HG03060 (cell line): ENCODE measurements around the gene XPNPEP2.

Experiments
- ATAC-seq: cut with Tn5 transposase; IDR thresholded peaks from one replicate; pipeline ENCODE4 v1.9.1; 2021; ENCODE audit warnings: low read depth, moderate number of reproducible peaks; ENCODE audit not compliant: unreplicated experiment

XPNPEP2 gene

DNA sequence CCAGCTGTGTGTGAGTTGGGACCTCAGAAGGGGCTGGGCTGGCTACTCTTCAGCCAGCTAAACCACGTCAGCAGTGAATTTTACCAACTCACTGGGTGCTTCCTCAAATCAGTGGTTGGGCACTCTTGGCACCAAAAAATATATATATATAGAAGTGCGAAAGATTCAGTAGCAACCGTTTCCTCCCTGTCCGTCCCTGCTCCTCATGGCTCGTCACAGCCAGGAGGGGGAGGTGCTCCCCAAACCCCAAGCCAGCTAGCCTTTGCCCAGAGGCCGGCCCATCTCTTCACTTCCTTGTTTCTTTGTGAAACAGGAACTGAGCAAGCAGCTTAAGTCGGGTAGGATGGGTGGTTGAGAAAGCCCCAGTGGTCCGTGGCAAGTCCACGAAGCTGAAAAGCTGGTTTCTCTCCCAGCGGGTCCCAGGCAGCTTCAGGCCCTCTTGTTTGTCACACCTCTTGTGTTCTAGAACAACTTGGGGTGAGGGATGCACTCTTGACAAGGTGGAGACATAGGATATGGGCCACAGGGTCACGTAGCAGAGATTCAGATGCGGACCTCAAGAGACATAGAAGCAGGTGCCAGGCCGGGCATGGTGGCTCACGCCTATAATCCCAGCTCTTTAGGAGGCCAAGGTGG is 34.1 kb downstream of the XPNPEP2 start:
- peak; percentile 56 for ATAC-seq

- ATAC-seq = no peak
Measured at GRCh38 chrX:129773649-129774458, 35.1 kb downstream of the XPNPEP2 start.

DNA sequence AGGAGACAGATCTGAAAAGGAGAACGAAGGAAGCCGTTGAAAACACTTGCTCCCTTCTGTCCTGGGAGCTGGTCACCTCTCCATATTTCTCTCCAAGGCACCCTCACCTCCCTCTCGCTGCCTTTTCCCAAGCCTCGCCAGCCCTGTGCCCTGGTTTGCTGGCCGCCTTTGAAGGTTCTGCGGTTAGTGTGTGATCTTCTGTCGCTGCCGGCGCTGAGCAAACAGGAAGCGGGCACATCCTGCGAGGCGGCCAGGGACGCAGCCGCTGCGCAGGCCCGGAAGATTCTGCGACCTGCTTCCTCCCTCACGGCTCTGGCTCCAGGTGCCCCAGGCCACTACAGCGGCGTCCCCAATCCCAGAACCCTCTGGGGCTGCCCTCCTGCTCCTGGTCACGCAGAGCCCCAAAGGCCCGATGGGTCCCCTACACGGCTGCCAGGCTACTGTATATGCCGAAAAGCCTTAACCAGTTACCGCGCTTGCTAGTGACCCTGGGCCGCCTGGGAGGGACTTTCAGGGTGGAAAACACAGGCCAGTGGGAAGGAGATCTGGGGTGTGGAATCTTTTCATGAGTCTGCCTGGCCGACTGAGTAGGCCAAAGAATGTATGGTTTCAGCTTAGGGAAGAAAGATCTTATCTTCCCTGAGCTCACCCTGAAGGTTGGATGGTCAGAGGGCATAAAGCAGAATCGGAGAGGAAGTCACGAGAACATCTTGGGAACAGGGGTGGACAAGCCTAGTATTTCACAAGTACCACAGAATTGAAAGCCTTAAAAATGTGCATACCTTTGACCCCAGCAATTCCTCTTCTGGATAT is 38.6 kb downstream of the XPNPEP2 start:
- ATAC-seq = peak; percentile 17

DNA sequence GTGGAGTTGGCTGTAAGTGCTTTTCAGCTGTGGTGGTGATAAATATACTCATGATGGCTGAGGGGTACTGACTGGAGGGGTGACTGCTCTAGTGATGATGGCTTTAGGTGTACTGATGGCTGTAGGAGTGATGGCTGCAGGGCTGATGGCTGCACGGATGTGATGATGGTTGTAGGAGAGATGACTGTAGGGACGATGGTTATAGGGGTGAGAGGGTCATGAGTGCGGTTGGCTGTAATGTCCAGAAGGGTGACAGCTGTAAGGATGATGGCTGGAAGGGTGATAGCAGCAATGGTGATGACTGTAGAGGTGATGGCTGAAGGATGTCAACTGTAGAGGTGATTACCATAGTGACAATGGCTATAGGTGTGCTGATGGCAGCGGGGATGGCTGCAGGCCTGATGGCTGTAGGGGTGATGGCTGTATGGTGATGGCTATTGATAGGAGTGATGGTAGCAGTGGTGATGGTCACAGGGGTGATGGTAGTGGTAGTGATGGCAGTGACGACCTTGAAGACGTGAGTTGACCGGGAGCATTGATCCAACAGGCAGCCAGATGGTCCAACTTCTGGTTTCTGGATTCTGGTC is 40.4 kb downstream of the XPNPEP2 start:
- no peak for ATAC-seq

DNA sequence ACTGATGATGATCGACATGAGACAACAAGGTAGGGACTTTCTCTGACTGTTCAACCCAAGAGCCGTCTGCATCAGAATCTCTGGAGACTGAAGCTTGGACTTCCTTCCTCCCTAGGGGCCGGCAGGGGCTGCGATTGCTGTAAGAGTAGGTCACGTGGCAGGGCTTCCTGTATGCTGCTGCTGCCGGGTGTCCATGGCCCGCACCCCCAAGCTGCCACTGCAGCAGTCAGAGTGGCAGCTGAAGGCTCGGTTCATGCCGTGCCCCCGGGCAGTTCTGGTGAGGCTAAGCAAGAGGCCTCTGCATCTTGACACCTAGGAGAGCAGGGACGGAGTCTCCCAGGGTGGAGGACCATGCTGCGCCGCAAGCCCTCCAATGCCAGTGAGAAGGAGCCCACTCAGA is 41.0 kb downstream of the XPNPEP2 start, which contains the start of gene SASH3:
SASH3 (plus strand) TSS at position 203 of the 400 bp plus-strand sequence; CDS start at position 352, 149 bp downstream.
- peak; percentile 31 for ATAC-seq

DNA sequence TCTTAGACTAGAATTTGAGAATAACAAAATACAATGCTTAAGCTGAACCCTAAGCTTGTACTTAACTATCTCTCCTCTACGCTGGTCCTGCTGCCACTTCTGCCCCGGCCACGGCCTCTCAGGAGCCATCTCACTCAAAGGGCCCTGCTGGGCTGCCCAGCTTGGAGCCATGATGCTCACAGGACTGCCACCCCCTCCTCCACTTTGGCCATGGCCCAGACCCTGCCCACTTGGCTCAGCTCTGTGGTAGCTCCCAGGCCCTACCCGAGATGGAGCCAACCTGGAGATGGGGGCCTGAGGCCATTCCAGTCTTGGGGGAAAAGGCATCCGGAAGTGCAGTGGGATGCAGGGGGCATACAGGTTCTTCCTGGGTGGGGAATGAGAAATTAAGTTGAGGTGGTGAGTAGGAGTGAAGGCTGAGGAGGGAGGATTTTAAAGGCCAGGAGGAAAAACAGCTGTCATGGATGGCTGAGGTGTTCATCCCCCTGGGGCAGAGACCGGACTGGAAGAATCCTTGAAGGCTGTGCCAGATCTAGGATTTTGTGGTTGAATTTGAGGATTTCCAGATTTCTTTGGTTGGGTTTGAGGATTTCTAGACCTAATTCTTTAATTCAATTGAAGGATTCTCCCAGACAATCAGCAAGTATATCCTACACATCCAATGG is 41.8 kb downstream of the XPNPEP2 start:
- no peak for ATAC-seq

- ATAC-seq = peak; percentile 55
Measured at GRCh38 chrX:129781134-129781672, 42.4 kb downstream of the XPNPEP2 start.

DNA sequence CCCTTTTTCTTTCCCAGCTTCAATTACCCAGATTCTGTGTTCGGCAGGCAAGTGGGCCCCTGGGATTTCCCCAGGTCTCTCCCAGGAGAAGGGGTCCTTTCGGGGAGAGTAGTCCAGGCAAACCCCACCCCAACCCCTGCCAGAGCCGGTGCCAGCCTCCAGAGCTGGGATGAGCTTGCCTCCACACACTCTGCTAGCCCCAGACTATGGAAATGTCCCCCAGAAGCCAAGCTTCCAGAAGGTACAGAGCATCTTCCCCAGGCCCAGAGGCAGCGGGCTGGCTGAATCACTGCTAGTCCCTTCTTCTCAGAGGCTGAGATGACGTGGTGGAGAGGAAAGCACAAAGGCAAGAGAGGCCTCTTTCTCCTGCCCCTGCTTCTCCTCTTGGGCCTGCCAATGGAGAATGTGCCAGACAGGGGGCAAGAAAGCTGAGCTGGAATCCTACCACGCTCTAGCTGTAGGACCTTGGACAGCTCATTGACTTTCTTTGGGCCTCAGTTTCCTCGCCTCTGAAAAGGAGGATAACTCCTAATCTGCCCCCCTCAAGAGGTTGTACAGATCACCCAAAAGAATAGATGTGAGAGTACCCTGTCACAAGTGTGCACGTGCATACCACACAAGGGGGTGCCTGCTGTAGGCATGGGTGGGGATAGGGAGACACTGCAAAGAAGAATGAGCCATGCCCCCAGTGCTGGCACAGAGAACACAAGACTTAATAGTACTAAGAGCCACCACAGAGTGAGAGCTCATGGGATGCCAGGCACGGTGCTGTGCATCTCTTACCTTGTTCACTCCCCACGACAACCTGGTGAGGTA is 43.1 kb downstream of the XPNPEP2 start:
- no peak for ATAC-seq

GRCh38 chrX:129782706-129783105 is 43.9 kb downstream of the XPNPEP2 start:
- no peak for ATAC-seq

GRCh38 chrX:129783291-129783713 is 44.5 kb downstream of the XPNPEP2 start:
- no peak for ATAC-seq

DNA sequence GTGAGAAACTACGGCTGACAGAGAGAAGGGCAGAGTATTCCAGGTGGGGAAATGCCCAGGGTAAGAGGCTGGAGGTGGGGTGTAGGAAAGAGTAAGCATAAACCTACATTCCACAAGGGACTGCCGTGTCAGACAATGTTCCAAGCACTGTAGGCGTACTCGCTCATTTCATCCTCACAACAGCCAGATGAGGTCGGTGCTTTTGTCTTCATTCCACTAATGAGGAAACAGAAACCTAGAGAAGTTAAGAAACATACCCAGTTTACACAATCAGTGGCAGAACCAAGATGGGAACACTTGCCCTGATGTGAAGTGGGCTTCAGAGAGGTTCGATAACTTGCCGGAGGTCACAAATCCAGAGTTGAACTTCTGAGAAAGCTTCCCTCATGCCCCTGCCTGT is 45.6 kb downstream of the XPNPEP2 start:
- no peak for ATAC-seq

DNA sequence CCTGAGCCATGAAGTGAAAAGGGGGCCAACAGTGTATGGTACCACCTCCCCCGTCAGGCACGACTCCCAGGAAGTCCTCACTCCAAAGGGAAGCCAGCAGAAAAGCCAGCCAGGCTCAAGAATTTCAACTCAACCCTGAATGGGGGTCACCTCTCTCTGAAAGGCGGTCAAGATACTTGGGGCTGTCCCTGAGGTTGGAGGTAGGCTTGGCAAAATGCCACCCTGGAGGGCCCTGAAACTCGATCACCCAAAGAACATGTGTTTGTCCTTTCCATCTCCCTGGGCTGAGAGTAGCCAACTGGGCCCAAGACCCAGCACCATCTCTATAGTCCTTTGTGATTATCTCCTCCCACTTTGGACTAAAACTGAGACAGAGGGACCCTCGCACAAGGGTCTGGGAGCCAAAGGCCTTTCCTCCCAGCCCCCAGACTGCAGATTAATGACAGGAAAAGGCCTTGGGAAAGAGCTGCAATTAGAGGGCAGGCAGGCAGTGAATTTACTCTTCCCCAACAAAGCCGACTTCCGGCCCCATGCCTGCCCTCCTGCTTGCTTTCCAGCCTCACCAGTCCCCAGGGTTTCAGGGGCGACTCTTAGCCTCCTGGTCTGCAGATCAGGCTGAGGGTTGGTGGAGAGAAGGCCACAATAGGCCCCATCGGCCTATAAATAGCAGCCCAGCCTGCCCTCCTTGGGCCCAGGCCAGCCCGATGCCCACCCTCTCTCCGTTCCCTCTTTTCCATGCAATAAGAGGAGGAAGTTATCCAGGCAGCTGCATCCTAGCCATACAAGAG is 46.6 kb downstream of the XPNPEP2 start:
- ATAC-seq = no peak

DNA sequence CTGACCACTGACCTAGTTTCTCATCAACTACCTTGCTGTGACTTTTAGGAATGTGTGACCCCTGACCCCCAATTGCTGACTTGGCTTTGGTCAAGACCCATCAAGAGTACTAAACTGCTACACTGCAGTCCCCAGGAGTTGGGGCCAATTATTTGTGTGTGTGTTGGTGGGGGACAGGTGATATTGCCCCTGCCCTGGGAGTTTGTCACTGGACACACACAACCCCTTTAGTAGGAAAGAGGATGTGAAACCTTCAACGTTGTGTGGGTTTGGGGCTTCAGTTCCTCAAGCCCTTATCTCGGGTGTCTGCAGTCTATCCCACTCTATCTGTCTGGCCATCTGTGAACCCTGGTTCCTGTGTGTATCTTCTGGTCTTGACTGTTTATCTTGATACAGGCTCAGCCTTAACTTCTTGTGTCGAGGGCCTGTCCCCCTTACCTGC is 47.5 kb downstream of the XPNPEP2 start:
- peak; percentile 80 for ATAC-seq

GRCh38 chrX:129787336-129788055 is 48.7 kb downstream of the XPNPEP2 start:
- ATAC-seq = no peak

DNA sequence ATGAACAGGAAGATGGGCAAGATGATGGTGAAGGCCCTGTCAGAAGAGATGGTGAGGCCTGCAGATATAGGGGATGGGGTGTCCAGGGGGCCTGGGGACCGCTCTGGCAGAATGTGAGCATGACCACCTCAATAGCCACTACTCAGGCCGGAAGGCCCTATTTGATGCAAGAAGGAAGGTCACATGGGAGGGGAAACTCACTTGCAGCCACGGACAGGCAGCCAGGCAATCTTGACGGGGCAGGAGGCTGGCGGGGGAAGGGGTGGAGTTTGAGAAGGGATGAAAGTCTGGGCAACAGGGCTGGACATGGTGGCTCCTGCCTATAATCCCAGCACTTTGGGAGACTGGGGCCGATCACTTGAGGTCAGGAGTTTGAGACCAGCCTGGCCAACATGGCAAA is 49.7 kb downstream of the XPNPEP2 start:
- ATAC-seq = no peak

GRCh38 chrX:129790146-129790545 is 51.4 kb downstream of the XPNPEP2 start:
- no peak for ATAC-seq

DNA sequence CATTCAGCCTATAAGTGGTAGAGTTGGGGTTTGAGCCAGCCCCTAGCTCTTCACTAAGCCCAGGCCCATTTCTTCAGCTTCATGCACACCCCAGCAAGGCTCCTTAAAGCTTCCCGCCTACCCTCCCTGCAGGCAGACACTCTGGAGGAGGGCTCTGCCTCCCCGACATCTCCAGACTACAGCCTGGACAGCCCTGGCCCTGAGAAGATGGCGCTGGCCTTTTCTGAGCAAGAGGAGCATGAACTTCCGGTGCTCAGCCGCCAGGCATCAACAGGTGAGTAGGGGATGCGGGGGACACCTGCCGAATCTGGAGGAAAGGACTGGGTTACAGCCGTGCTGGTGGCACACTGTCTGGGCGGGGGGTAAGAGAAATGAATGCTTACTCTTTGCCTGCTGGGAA is 52.0 kb downstream of the XPNPEP2 start:
- ATAC-seq = no peak

DNA sequence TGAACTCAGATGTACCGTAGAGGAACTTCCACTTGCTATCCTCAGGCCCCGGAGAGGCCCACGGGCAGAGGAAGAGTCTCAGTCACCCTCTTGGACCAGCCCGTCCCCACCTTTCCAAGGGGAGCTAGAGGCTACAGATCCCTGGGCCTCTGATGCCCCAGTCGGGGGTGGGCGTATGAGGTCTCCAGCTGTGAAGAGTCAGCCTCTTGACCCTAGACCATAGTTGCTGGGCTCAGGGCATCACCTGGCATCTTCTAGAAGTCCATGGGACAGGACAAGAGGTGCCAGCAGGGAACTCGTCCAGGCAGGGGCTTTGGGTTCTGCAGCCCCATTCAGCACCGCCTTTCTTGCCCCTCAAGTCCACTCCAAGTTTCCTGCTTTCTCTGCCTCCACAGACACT is 52.6 kb downstream of the XPNPEP2 start:
- no peak for ATAC-seq
